Liver (tissue), 9 donors: ENCODE measurements around the gene CSE1L. TPM values are rescaled to one million over a fixed set of nuclear protein-coding genes. Genes with fewer than 3 reads are reported as not detected.

Experiments used
- DNase-seq: peaks from one replicate; pipeline ENCODE4 v3.0.0-alpha.2; 2017; ENCODE audit warnings: low spot score
- H3K27ac ChIP-seq, 2 donors: one replicate each; pipeline ENCODE4 v1.7.0; 2013; ENCODE audit warnings: inconsistent platforms in 2 of 2, low read length in 2 of 2, control low read depth in 1 of 2, low read depth in 1 of 2, mild to moderate bottlenecking in 1 of 2
- H3K27me3 ChIP-seq, 4 donors: one replicate each; pipeline versions ENCODE4 v1.6.1 to v1.7.0; 2013; ENCODE audit warnings: low read length in 3 of 4, inconsistent platforms in 1 of 4, mild to moderate bottlenecking in 1 of 4, moderate library complexity in 1 of 4; ENCODE audit not compliant: control insufficient read depth in 4 of 4, insufficient read depth in 4 of 4
- H3K36me3 ChIP-seq, 4 donors: one replicate each; pipeline versions ENCODE4 v1.6.1 to v1.7.0; 2013; ENCODE audit warnings: low read length in 3 of 4, mild to moderate bottlenecking in 3 of 4, low read depth in 1 of 4, moderate library complexity in 1 of 4; ENCODE audit not compliant: control insufficient read depth in 4 of 4, insufficient read depth in 3 of 4
- H3K4me1 ChIP-seq, 4 donors: one replicate each; pipeline versions ENCODE4 v1.6.1 to v1.7.0; 2013; ENCODE audit warnings: low read length in 3 of 4, mild to moderate bottlenecking in 3 of 4, moderate library complexity in 1 of 4; ENCODE audit not compliant: control insufficient read depth in 4 of 4, insufficient read depth in 4 of 4
- H3K4me3 ChIP-seq, 3 donors: one replicate each; pipeline versions ENCODE4 v1.6.1 to v1.7.0; 2013; ENCODE audit warnings: low read length in 3 of 3, control low read depth in 1 of 3, low read depth in 1 of 3, mild to moderate bottlenecking in 1 of 3
- H3K9ac ChIP-seq, 2 donors: one replicate each; pipeline ENCODE4 v1.7.0; 2013; ENCODE audit warnings: low read length in 2 of 2, mild to moderate bottlenecking in 2 of 2, moderate library complexity in 2 of 2, control low read depth in 1 of 2, low read depth in 1 of 2
- H3K9me3 ChIP-seq, 4 donors: one replicate each; pipeline versions ENCODE4 v1.6.1 to v1.7.0; 2013; ENCODE audit warnings: low read length in 3 of 4; ENCODE audit not compliant: control insufficient read depth in 4 of 4
- CTCF ChIP-seq: fragments of 150-350 bp; IDR thresholded peaks from 2 replicates; pipeline ENCODE4 v1.5.1; 2017; ENCODE audit warnings: improper control_type of control experiment, low read depth, low read length; ENCODE audit not compliant: missing input control
- EGR1 ChIP-seq, 2 donors: IDR thresholded peaks; 2 replicates each; pipeline ENCODE4 v1.6.1; 2016 to 2018; ENCODE audit warnings: antibody characterized with exemption in 2 of 2, low read depth in 2 of 2
- FOXA1 ChIP-seq: IDR thresholded peaks from 2 replicates; pipeline ENCODE4 v1.6.1; 2016; ENCODE audit warnings: antibody characterized with exemption
- FOXA2 ChIP-seq: IDR thresholded peaks from 2 replicates; pipeline ENCODE4 v1.6.1; 2016; ENCODE audit warnings: antibody characterized with exemption
- GABPA ChIP-seq, 2 donors: IDR thresholded peaks in 1 of 2; conservative IDR thresholded peaks in 1 of 2; 2 replicates each; pipeline ENCODE4 v1.6.1; 2016; ENCODE audit warnings: antibody characterized with exemption in 2 of 2, mild to moderate bottlenecking in 1 of 2, moderate library complexity in 1 of 2
- HNF4A ChIP-seq, 2 donors: conservative IDR thresholded peaks; 2 replicates each; pipeline ENCODE4 v1.6.1; 2016; ENCODE audit warnings: antibody characterized with exemption in 2 of 2, mild to moderate bottlenecking in 2 of 2
- HNF4G ChIP-seq: IDR thresholded peaks from 2 replicates; pipeline ENCODE4 v1.6.1; 2016; ENCODE audit warnings: antibody characterized with exemption
- JUND ChIP-seq, 2 donors: IDR thresholded peaks; 2 replicates each; pipeline ENCODE4 v1.6.1; 2016; ENCODE audit warnings: antibody characterized with exemption in 2 of 2
- NR2F2 ChIP-seq: IDR thresholded peaks from 2 replicates; pipeline ENCODE4 v1.6.1; 2016; ENCODE audit warnings: antibody characterized with exemption
- RAD21 ChIP-seq, 2 donors: IDR thresholded peaks; 2 replicates each; pipeline ENCODE4 v1.6.1; 2016; ENCODE audit warnings: antibody characterized with exemption in 2 of 2, mild to moderate bottlenecking in 2 of 2
- RXRA ChIP-seq, 2 donors: IDR thresholded peaks; 2 replicates each; pipeline ENCODE4 v1.6.1; 2017 to 2018; ENCODE audit warnings: antibody characterized with exemption in 2 of 2, mild to moderate bottlenecking in 1 of 2
- TAF1 ChIP-seq: conservative IDR thresholded peaks from 2 replicates; pipeline ENCODE4 v1.6.1; 2016; ENCODE audit warnings: antibody characterized with exemption, mild to moderate bottlenecking
- ZBTB33 ChIP-seq: IDR thresholded peaks from 2 replicates; pipeline ENCODE4 v1.6.1; 2016; ENCODE audit warnings: antibody characterized with exemption
- WGBS: extraction: QIAGEN DNeasy Blood & Tissue Kit; methylation state at CpG from one replicate; pipeline ENCODE4 v1.1.7; 2013; 5-methylcytosine and 5-hydroxymethylcytosine counted together
- polyA plus RNA-seq, 2 donors: library from polyadenylated mRNA; stranded (reverse) in 1 of 2; unstranded in 1 of 2; fragments of 200-250 nt in 1 of 2; fragments of >200 nt in 1 of 2; fragmentation: Nextera tagmentation in 1 of 2; extraction: Ambion mirVana in 1 of 2; gene quantifications; one replicate each; pipeline versions ENCODE4 v1.2.1 to v1.2.3, GENCODE V29; 2013 to 2015
- total RNA-seq, 2 donors: library from RNA; depleted of rRNA; stranded (reverse); fragments of >200 nt; gene quantifications; one replicate each; pipeline ENCODE4 v1.2.3, GENCODE V29; 2014
- TF ChIP-seq, protein P1 (sequence below): IDR thresholded peaks from 2 replicates; pipeline ENCODE4 v1.6.1; 2016; ENCODE audit warnings: antibody characterized with exemption, mild to moderate bottlenecking
- TF ChIP-seq, protein P2 (sequence below): IDR thresholded peaks from 2 replicates; pipeline ENCODE4 v1.6.1; 2016; ENCODE audit warnings: antibody characterized with exemption
- donor health status: healthy.
- donor health status: healthy.
- donor health status: healthy.
- donor health status: healthy.
- donor health status: healthy.

Gene CSE1L
- total and polyA plus RNA-seq, 4 donors = 13.1 to 48.8 (median 19.3) TPM

- Histone ChIP-seq H3K27me3 (no peaks in the 10 kb centered on the region), H3K4me3 (no peak overlapping the region), H3K4me1 (no peaks in the 10 kb centered on the region), H3K36me3 (peaks cover 2 to 50% (median 45%) of the 10 kb centered on the region in 4 donors), H3K9ac (no peak overlapping the region), H3K9me3 (no peaks in the 10 kb centered on the region), H3K27ac (no peak overlapping the region)
- no peak for DNase-seq
- TF ChIP-seq GABPA (IDR thresholded peaks at IDR 0.05 in 1 of 2, conservative IDR thresholded peaks at IDR 0.05 in 1 of 2) (no peak), RXRA (IDR thresholded peaks at IDR 0.05) (no peak), FOXA2 (no peak), TAF1 (no peak), CTCF (no peak), HNF4A (conservative IDR thresholded peaks at IDR 0.05) (no peak), HNF4G (no peak), FOXA1 (no peak), RAD21 (IDR thresholded peaks at IDR 0.05) (no peak), JUND (IDR thresholded peaks at IDR 0.05) (no peak), NR2F2 (no peak)
- TF ChIP-seq, protein P1, sequence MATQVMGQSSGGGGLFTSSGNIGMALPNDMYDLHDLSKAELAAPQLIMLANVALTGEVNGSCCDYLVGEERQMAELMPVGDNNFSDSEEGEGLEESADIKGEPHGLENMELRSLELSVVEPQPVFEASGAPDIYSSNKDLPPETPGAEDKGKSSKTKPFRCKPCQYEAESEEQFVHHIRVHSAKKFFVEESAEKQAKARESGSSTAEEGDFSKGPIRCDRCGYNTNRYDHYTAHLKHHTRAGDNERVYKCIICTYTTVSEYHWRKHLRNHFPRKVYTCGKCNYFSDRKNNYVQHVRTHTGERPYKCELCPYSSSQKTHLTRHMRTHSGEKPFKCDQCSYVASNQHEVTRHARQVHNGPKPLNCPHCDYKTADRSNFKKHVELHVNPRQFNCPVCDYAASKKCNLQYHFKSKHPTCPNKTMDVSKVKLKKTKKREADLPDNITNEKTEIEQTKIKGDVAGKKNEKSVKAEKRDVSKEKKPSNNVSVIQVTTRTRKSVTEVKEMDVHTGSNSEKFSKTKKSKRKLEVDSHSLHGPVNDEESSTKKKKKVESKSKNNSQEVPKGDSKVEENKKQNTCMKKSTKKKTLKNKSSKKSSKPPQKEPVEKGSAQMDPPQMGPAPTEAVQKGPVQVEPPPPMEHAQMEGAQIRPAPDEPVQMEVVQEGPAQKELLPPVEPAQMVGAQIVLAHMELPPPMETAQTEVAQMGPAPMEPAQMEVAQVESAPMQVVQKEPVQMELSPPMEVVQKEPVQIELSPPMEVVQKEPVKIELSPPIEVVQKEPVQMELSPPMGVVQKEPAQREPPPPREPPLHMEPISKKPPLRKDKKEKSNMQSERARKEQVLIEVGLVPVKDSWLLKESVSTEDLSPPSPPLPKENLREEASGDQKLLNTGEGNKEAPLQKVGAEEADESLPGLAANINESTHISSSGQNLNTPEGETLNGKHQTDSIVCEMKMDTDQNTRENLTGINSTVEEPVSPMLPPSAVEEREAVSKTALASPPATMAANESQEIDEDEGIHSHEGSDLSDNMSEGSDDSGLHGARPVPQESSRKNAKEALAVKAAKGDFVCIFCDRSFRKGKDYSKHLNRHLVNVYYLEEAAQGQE = no peak
- TF ChIP-seq, protein P2, sequence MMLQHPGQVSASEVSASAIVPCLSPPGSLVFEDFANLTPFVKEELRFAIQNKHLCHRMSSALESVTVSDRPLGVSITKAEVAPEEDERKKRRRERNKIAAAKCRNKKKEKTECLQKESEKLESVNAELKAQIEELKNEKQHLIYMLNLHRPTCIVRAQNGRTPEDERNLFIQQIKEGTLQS = no peak
- WGBS = 96% methylated on average over 15 of the region's 15 CpGs
Observed at GRCh38 chr20:49112596-49113274, 66.6 kb downstream of the CSE1L start.

GRCh38 chr20:49115564-49115963 lies 69.5 kb downstream of the CSE1L start:
- TF ChIP-seq EGR1 (IDR thresholded peaks at IDR 0.05; ENCODE audit: low read depth in 2 of 2) (no peak), CTCF (no peak), ZBTB33 (no peak), TAF1 (no peak), HNF4G (no peak), RXRA (IDR thresholded peaks at IDR 0.05) (no peak), JUND (IDR thresholded peaks at IDR 0.05) (no peak), FOXA2 (no peak)
- TF ChIP-seq, protein P1 = no peak
- Histone ChIP-seq H3K4me3 (no peak overlapping the region), H3K9me3 (no peaks in the 10 kb centered on the region), H3K4me1 (no peaks in the 10 kb centered on the region), H3K27ac (no peak overlapping the region), H3K36me3 (peaks cover 15 to 76% (median 70%) of the 10 kb centered on the region in 4 donors), H3K9ac (no peak overlapping the region), H3K27me3 (no peaks in the 10 kb centered on the region)
- WGBS = 85% methylated on average over 7 of the region's 7 CpGs
- no peak for DNase-seq
